Astrocyte (in vitro differentiated cells and primary cell): ENCODE results near the gene SMAD3. TPM values are rescaled to one million over a fixed set of nuclear protein-coding genes. Genes with fewer than 3 reads are reported as not detected.
A peak's percentile ranks its signal among the peaks of the same experiment; 100 is the strongest.

Experiments used
- DNase-seq: peaks from one replicate; pipeline ENCODE4 v3.0.0-alpha.2; 2010; ENCODE audit warnings: low read depth
- FAIRE-seq: peaks from 2 replicates; lab custom pipeline; 2011; peaks lifted over from hg19 to GRCh38; lab: Jason Lieb, UNC
- H2AFZ ChIP-seq: 2 replicates; pipeline ENCODE4 v1.6.0; 2012; ENCODE audit warnings: low read depth, low read length, inconsistent platforms
- H3K27ac ChIP-seq: 2 replicates; pipeline ENCODE4 v1.5.1; 2011; ENCODE audit warnings: low read depth, low read length, inconsistent platforms
- H3K27me3 ChIP-seq: 2 replicates; pipeline ENCODE4 v1.6.0; 2011; ENCODE audit warnings: low read length, inconsistent platforms; ENCODE audit not compliant: insufficient read depth
- H3K36me3 ChIP-seq: 2 replicates; pipeline ENCODE4 v1.5.1; 2011; ENCODE audit warnings: low read length, inconsistent platforms; ENCODE audit not compliant: insufficient read depth
- H3K4me1 ChIP-seq: 2 replicates; pipeline ENCODE4 v1.5.1; 2011; ENCODE audit warnings: low read length, inconsistent platforms; ENCODE audit not compliant: insufficient read depth
- H3K4me2 ChIP-seq: 2 replicates; pipeline ENCODE4 v1.6.0; 2012; ENCODE audit warnings: low read length, inconsistent platforms
- H3K4me3 ChIP-seq: 2 replicates; pipeline ENCODE4 v1.5.1; 2011; ENCODE audit warnings: low read depth, mild to moderate bottlenecking, low read length, inconsistent platforms; ENCODE audit not compliant: insufficient read depth
- H3K79me2 ChIP-seq: 2 replicates; pipeline ENCODE4 v1.6.0; 2012; ENCODE audit warnings: mild to moderate bottlenecking, low read length, inconsistent platforms; ENCODE audit not compliant: insufficient read depth
- H3K9ac ChIP-seq: 2 replicates; pipeline ENCODE4 v1.6.0; 2012; ENCODE audit warnings: mild to moderate bottlenecking, low read length, inconsistent platforms
- H3K9me3 ChIP-seq: 2 replicates; pipeline ENCODE4 v1.5.1; 2012; ENCODE audit warnings: low read depth, mild to moderate bottlenecking, low read length, inconsistent platforms; ENCODE audit not compliant: insufficient read depth
- H4K20me1 ChIP-seq: 2 replicates; pipeline ENCODE4 v1.6.0; 2012; ENCODE audit warnings: low read length, inconsistent platforms; ENCODE audit not compliant: insufficient read depth
- H3K27ac Mint-ChIP-seq: one replicate; pipeline ENCODE4 v1.8.0; 2021; ENCODE audit warnings: mild to moderate bottlenecking, mixed read lengths; ENCODE audit not compliant: unreplicated experiment
- H3K27me3 Mint-ChIP-seq: one replicate; pipeline ENCODE4 v1.8.0; 2021; ENCODE audit warnings: low read depth, mixed read lengths; ENCODE audit not compliant: unreplicated experiment
- H3K36me3 Mint-ChIP-seq: one replicate; pipeline ENCODE4 v1.8.0; 2021; ENCODE audit warnings: low read depth, mixed read lengths; ENCODE audit not compliant: unreplicated experiment
- H3K4me1 Mint-ChIP-seq: one replicate; pipeline ENCODE4 v1.8.0; 2021; ENCODE audit warnings: low read depth, mixed read lengths; ENCODE audit not compliant: unreplicated experiment
- H3K4me3 Mint-ChIP-seq: one replicate; pipeline ENCODE4 v1.8.0; 2021; ENCODE audit warnings: mild to moderate bottlenecking, moderate library complexity, mixed read lengths; ENCODE audit not compliant: unreplicated experiment
- H3K9me3 Mint-ChIP-seq: one replicate; pipeline ENCODE4 v1.8.0; 2021; ENCODE audit warnings: mild to moderate bottlenecking, mixed read lengths; ENCODE audit not compliant: unreplicated experiment
- CTCF ChIP-seq: IDR thresholded peaks from 2 replicates; pipeline ENCODE4 v1.5.1; 2011; ENCODE audit warnings: low read depth, mild to moderate bottlenecking, inconsistent platforms, low read length, moderate library complexity; ENCODE audit not compliant: insufficient read depth
- EZH2 ChIP-seq: IDR thresholded peaks from 2 replicates; pipeline ENCODE4 v1.6.1; 2012; ENCODE audit warnings: mild to moderate bottlenecking, low read length, inconsistent platforms; ENCODE audit not compliant: insufficient read depth
- total RNA-seq: library from RNA; stranded (reverse); gene quantifications from 2 replicates; pipeline ENCODE4 v1.2.1, GENCODE V29; 2021

SMAD3 gene
- total RNA-seq, 1 donor from 2014 or later: 78.0 TPM

DNA sequence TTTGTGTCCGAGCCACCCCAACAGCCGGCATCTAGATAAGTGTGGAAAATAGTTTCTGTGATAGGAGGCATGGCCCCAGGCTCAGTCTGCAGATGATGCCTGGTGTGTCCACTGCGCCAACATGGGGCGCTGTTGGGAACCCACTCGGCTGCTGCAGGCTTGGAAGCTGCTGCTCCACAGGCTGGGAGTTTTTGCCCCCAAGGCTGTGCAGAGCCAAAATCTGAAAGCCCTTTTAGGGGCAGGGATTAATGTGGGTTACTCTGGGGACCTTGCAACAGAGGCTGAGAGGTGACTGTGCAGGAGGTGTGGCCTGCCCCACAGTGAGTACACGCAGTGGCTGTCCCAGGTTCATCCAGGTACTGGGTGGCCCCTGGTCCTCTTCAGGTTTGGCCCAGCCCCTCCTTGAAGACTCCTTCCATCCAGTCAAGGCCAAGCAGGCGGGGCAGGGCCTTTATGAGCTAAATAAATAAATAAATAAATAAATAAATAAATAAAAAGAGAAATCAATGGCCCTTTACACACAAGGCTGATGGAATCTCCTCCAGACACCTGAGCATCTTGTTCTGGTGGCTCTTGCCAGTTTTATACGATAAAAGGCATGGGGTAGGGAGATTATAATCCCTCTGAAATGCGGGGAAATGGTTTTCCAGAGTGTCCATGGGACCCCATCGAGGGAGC lies 115.3 kb downstream of the SMAD3 start:
- Histone ChIP-seq H3K9ac (no peak overlapping the region), H3K27me3 (no peaks in the 10 kb centered on the region), H3K4me2 (no peak overlapping the region), H2AFZ (no peak overlapping the region), H3K4me3 (no peak overlapping the region), H4K20me1 (peaks cover 2% of the 10 kb centered on the region), H3K36me3 (peaks cover 22% of the 10 kb centered on the region), H3K27ac (no peak overlapping the region), H3K9me3 (no peaks in the 10 kb centered on the region), H3K79me2 (peaks cover 9% of the 10 kb centered on the region), H3K4me1 (peaks cover 39% of the 10 kb centered on the region)
- FAIRE-seq: no peak
- H3K9me3 Mint-ChIP-seq: peaks cover 2% of the 10 kb centered on the region
- no peak overlapping the region for H3K4me3 Mint-ChIP-seq
- H3K36me3 Mint-ChIP-seq: peaks cover 31% of the 10 kb centered on the region
- TF ChIP-seq EZH2: no peak
- TF ChIP-seq CTCF: peak; percentile 6
- no peaks in the 10 kb centered on the region for H3K27me3 Mint-ChIP-seq
- no peak overlapping the region for H3K27ac Mint-ChIP-seq
- no peak for DNase-seq
- peaks cover 38% of the 10 kb centered on the region for H3K4me1 Mint-ChIP-seq

DNA sequence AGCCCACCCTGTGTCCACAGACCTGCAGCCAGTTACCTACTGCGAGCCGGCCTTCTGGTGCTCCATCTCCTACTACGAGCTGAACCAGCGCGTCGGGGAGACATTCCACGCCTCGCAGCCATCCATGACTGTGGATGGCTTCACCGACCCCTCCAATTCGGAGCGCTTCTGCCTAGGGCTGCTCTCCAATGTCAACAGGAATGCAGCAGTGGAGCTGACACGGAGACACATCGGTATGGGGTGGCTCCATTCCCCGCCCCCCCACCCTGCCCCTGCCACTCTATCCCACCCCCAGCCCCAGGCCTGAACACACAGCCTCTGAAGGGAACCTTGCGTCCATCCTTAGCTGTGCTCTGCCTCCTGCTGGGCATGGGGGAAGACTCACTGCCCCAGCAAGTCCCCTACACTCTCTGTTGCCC lies 115.8 kb downstream of the SMAD3 start:
- Mint-ChIP-seq H3K4me1 (peaks cover 34% of the 10 kb centered on the region), H3K27me3 (no peaks in the 10 kb centered on the region), H3K9me3 (peaks cover 2% of the 10 kb centered on the region), H3K36me3 (peaks cover 28% of the 10 kb centered on the region), H3K4me3 (no peak overlapping the region), H3K27ac (no peak overlapping the region)
- Histone ChIP-seq H3K4me3 (no peak overlapping the region), H3K27ac (no peak overlapping the region), H3K79me2 (peaks cover 9% of the 10 kb centered on the region), H4K20me1 (peaks cover 7% of the 10 kb centered on the region), H3K27me3 (no peaks in the 10 kb centered on the region), H2AFZ (no peak overlapping the region), H3K4me2 (no peak overlapping the region), H3K4me1 (peaks cover 39% of the 10 kb centered on the region), H3K9me3 (no peaks in the 10 kb centered on the region), H3K36me3 (peaks cover 21% of the 10 kb centered on the region), H3K9ac (no peak overlapping the region)
- DNase-seq (no peak), FAIRE-seq (no peak)
- TF ChIP-seq EZH2: no peak
- TF ChIP-seq CTCF: no peak

DNA sequence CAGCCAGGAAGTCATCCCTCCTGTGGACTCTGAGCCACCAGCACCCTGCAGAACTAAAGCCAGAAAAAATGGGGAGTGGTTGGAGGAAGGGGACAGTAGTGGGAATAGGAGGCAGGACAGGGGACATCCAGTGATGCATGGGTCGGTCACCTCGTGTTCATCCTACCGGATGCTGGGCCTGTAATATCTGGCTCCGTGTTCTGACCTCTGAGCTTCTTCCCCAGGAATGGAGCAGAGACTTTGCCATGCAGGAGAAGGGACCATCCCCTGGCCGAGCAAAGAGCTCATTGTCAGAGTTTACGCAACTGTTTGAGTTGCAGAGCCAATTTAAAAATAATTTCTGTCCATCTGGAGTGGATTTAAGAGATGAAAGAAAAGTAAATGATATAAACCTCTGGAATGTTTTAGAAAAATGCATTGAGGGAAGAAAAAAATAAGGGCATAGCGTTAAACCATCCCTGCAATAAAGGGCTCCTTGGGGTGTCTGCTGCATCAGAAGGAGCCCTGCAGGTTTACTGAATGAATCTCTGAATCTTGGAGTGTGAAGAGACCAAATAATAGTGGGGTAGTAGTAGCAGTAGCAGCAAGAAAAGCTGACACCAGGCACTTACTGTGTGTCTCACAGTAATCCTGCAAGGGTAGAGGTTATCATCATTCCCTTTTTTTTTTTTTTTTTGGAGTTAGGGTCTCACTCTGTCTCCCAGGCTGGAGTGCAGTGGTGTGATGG lies 118.2 kb downstream of the SMAD3 start:
- Histone ChIP-seq H3K27ac (no peak overlapping the region), H3K4me1 (peaks cover 30% of the 10 kb centered on the region)
- H3K4me1 Mint-ChIP-seq: peaks cover 15% of the 10 kb centered on the region

More for the DNA sequence above, 118.2 kb downstream of the SMAD3 start:
- Histone ChIP-seq H3K79me2 (peaks cover 9% of the 10 kb centered on the region), H2AFZ (no peak overlapping the region), H3K9me3 (no peaks in the 10 kb centered on the region), H3K4me2 (peak overlapping the region; percentile 9), H3K27me3 (no peaks in the 10 kb centered on the region), H3K4me3 (no peak overlapping the region), H3K9ac (no peak overlapping the region), H4K20me1 (peaks cover 9% of the 10 kb centered on the region), H3K36me3 (peaks cover 36% of the 10 kb centered on the region)
- peaks cover 32% of the 10 kb centered on the region for H3K36me3 Mint-ChIP-seq
- DNase-seq (peak; percentile 55), FAIRE-seq (no peak)
- H3K27ac Mint-ChIP-seq: peak overlapping the region; percentile 47
- H3K4me3 Mint-ChIP-seq: no peak overlapping the region
- TF ChIP-seq EZH2: no peak
- no peak for TF ChIP-seq CTCF
- peaks cover 2% of the 10 kb centered on the region for H3K9me3 Mint-ChIP-seq
- H3K27me3 Mint-ChIP-seq: no peaks in the 10 kb centered on the region
